NCI-H2196 treated with DMSO at 0.1 percent for 48 hours (cell line): ENCODE results near the gene PARD3B.

Experiments used
- DNase-seq: peaks from one replicate; lab custom pipeline; 2025; ENCODE audit not compliant: unreplicated experiment; lab: John Stamatoyannopoulos, UW

PARD3B gene

DNA sequence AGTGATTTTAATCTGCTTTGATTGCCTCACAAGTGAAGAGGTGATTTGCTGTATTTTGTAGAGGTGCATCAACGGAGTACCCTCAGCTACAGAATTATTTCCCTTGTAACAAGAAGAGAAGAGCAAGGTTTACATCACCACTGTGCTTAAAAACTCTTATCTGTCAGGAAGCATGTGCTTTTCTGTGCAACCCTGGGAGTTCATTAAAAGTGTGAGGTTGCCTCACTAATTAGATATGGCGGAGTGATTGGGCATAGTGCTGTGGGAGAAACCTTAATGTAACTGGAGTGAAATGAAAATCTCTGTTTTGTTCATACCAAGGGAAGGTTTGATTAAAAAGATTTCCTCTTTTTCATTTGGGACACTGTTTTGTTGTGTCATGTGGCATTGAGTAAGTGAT, 544.7 kb downstream of the PARD3B start:
- no peak for DNase-seq

DNA sequence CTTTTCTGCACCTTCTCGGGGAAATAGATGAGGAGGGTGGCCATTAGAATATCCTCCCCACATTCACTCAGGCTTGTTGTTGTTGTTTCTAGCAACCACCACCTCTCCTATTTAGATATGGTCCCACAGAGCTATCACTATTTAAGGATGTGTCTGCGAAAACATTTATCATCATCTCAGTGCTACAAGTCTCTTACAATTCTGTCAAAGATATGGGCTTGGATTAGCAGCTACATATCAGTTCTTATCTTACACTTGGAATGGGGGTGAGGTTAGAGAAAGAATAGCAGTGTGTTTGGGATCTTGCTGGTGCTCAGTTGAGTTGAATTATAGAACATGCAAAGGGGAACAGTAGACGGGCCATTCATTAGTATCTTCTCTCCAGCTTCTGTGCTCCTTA, 546.1 kb downstream of the PARD3B start:
- DNase-seq: no peak

DNA sequence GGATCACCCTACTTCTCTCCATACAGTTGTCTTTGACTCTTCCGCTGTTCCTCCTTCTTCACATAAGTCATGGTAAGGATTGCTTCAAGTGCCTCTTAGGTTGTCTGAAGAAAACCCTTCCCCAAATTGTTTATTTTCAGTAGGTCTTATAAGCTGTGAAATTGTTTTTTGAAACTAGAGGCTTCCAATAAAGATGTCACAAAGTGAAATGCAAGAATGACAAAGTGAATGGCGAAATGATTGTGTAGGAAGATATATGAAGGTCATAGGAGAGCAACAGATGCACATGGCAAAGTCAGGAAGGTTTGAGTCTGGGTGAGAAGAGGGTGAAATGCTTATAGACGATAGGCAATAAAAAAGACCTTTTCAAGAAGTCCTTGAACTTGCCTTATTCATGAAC, 548.8 kb downstream of the PARD3B start:
- no peak for DNase-seq

DNA sequence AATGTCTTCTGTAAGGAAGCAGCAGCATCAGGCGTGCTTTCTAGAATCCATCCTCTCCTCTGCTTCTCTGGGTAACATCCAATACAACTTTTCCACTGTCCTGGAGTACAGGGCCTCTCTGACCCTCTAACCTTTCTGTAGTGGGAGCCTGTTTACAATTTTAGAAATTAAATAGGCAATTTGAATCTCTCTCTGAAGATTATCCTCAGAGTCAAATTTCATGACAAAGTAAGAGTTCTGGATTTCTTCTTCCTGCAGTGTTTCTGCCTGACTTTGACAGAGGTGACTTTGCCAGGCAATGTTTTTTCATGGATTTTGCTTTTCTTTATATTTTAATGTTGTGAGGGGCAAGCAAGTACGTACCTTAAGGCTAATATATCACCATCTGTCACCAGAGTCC, 558.4 kb downstream of the PARD3B start:
- DNase-seq: no peak

DNA sequence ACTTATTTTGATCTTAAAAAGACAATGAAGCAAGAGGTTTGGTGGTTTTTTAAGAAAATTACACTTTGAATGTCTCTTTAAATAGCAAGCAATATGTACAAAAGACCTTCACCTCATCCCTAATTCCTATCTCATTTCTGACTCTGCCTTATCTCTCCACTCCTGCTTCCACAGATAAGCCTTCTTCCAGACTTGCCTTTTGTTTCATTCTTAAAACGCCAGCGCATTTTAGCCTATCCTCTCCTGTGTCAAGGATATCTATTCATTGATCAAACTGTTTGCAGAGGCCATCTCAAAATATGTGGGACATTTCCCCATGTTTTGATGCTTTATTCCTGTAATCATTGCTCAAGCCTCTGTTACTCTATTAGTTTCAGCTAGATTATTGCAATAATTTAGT, 562.5 kb downstream of the PARD3B start:
- no peak for DNase-seq

DNA sequence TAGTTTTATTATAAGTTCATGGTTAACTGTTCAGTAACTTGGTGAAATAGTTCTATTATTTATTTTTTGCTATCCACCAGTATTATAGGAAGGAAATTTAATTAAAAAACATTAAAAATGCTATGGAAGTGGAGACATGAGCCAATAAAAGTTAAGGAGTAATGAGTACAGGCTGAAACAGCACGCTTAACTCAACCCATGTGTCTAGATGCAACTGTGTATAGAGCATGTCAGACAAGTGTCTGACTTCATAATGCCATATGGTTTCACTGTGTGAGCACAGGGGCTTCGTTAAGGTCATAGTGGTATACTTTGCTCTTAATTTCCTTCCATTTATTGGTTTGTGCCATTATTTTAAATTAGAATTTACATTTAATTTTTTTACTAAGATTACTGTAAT, 570.2 kb downstream of the PARD3B start:
- DNase-seq: no peak

DNA sequence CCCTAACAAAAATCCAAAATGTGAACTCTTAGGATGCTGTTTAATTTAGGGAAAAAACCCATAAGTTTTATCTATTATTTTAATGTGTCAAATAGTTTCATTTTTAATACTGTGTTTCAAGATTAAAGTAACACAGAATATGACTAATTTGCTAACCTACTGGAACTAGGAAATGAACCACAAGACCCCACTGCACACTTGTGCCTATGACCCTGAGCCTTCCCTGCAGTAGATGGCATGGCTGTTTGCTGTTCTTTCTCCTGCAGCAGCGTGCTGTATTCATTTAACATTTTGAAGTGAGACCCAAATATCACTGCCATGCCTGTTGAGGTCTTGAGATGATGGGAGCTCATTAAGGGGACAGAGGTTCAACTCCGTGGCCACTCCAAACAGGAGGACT, 571.9 kb downstream of the PARD3B start:
- no peak for DNase-seq

DNA sequence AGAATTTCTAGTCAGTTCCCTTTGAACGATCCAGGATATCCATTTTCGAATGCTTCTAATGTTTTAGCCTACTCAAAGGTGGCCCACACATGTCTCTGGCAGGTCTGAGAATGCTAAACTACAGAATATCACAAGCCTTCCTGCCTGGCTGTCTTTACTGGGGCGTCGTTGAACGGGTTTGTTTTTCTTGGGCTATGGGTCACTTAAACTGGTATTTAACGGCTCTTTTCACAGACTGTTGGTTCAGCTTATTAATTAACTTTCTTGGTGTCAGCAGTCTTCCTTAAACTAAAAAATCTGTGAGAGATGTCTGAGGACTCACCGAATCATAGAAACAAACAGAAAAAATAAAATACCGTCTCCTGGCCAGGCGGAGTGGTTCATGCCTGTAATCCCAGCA, 573.9 kb downstream of the PARD3B start:
- no peak for DNase-seq

DNA sequence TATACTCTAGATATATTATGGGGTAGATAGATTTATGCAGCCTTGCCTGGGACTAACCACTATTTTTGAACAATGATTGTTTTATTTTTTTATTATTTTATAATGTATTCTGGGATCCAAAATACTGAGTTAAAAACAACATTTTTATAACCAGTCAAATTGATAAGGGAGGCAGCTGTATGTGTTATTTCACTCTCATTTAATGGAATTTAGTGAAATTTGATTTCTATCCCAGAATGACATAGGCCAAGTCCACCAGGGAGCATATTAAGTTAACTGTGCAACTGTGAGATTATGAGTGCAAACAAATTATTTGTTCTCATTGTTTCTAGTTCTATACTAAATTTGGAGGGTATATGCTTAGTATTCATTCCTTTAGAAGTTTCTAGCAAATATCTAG, 583.5 kb downstream of the PARD3B start:
- no peak for DNase-seq

DNA sequence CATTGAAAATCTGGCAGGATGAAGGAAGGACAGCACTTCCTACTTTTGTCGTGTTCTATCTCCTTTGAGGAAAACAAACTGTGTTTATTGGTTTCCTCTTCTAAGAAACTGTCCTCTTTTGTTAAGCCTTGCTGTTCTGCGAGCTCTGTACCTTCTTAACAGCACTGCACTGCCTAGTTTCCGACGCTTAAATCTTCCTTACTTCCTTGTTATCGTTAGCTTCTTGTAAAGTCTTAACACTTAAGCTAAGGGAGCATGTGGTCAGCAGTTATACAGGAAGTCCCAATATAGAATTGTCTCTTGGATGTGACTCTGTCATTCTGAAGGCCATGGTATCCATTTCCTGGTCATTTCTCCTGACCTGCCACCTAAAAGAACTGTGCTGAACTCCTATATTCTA, 584.3 kb downstream of the PARD3B start:
- DNase-seq: no peak

DNA sequence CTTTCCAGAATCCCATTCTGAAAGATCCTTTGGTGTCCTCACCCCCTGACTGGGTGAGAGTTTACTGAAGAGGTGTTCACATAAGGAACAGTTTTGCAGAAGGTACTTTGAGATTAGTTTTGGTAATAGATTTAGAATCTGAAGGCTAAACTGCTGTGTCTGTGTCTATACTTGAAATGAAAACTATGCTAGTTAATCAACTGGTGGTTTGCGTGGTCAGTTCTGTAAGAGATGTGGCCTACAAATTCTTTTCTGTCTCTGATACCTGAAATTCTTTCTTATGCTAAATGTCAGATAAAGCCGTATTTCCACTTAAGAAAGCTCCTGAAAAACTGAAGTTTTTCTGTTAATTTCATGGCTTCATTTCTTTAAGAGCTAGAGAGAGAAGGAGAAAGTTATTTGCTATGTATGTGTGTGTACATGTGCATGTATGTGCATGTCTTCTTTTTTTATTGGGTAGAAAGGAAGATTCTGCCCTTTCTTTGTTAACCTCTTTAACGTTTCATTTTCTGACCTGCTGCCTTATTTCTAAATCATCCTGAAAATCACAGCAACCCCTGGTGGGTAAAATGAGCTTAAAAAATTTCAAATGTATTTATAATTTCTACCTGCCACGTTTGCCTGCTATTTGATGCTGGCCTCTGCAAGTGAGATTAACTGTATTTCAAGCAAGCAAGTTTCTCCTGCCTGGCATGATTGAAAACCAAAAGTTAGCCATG, 585.0 kb downstream of the PARD3B start:
- DNase-seq: no peak

DNA sequence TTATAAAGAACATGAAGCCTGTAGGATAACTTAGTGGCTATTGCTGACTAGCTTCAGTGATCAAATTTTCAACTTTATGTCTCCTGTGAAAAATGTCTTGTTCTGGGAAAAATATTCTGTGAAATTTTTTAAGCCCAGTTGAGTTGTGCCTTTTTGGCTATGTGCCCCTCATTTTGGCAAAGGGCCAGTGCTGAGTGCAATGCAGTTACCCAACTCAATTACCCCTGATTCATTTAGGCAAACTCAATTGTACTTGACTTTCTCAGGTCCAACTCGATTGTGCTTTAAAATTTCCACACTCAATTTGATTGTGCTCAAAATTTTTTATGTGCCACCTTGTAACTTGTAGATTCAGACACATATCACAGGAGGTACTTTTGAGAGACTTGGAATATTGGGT, 588.3 kb downstream of the PARD3B start:
- DNase-seq: no peak

DNA sequence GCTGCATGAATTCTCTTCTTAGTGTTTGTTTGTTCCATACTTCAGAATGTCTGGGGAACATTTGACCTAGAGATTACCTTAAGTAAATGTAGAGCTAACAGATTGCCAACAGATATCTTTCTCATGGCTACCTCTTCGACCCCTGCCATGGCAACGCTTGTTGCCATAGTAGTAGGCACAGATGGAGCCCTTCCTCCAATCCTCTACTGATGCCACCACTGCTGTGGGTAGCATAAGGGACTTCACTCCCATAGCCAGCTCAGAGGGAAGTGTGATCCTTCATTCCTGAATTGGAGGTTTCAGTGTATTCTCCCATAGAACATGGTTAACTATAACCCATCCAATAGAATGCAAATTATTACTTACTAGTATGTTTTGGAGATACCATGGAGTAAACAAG, 593.5 kb downstream of the PARD3B start:
- no peak for DNase-seq

DNA sequence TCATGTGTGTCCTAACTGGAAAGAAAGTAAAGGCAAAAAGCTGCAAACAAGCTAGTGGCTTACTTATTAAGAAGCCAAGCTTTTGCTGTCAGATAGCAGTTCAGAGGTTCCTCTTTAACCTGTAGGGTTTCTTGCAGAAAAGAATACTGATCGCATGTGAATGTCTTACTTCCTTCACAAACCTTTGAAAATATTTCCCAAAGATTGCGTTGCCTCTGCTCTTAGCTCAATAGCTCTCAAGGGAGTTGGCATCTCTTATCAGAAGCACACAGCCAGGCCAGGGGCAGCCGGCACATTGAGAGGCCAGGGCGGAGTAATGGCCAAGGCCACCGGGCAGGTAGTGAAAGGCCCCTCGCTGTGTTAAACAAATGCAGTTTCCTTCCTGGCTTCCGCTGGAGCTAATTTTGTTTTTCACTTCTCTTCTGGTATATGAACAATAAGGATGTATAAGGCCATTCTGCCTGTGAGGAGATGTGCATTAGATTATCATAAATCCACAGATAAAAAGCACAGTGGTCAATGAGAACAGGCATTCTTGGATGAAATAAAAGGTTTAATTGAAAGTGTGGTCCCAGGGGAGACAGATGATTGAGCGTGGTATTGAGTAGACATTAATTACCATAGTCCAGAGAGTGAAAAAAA, 594.7 kb downstream of the PARD3B start:
- no peak for DNase-seq

DNA sequence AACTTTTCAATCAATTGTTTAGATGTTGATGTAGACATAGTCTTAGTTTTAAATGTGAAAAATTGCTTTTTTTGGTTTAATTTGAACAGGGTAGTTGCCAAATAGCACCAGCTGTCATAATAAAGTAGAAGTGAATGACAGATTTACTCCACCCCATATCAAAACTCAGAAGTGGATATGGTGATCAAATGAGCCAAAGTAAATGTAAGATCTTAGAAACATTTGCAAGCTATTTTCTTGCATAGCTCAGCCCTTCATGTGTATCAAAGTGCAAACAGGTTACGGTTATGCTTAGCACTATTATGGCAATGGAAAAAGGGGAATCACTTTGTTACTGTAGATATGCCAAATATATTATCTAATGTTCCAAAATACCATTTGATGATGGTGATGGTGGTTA, 596.1 kb downstream of the PARD3B start:
- no peak for DNase-seq

DNA sequence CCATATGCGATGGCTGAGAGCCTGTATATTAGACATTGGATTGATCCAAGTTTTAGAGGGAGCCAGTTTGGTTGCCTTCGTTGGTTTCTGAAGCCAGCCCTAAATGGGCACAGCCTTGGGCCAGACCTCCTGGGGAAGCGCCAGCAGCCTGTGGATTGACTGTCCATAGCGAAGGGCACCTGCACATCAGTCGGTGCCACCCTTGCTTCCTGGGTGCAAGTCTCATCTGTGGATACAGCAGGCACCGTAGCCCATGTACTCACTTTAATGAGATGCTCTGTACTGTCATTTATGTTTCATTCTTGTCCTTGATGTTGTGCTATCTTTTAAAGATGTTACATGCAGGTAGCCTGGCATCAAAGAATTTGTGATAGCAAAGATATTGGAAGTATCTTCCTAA, 600.6 kb downstream of the PARD3B start:
- DNase-seq: no peak

DNA sequence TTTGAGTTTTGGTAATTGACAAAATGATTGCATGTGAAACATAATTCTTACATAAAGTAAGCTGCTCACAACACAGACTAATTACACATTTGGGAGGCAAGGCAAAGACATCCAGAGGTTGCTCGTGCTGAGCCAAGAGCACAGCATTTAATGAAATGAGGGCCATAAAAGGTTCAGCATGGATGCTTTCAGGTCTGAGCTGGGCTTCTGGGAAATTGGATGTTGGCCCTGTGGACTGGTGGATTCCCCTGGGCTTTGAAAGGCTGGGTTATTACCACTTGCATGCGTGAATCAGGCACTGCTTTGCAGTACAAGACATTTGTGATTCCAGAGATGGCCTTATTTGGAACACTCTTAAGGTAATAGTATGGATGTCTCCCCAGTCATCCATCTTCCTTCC, 603.5 kb downstream of the PARD3B start:
- DNase-seq: no peak

DNA sequence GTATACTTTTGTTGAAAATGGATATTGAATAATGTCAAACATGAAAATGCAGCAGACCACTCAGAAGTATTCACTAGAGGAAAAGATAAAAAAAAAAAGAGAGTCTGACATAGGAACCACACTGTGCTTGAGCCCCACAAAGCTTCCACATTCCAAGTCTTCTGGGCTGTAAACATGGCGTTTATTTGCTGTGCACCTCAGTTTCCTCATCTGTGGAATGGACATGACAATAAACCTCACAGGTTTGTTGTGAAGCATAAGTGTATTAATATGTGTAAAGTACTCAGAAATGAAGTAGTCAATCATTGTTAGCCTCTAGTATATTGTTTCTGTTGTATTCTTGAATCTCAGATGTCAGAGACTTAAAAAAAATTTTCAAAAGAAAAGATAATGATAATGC, 611.2 kb downstream of the PARD3B start:
- DNase-seq: no peak

DNA sequence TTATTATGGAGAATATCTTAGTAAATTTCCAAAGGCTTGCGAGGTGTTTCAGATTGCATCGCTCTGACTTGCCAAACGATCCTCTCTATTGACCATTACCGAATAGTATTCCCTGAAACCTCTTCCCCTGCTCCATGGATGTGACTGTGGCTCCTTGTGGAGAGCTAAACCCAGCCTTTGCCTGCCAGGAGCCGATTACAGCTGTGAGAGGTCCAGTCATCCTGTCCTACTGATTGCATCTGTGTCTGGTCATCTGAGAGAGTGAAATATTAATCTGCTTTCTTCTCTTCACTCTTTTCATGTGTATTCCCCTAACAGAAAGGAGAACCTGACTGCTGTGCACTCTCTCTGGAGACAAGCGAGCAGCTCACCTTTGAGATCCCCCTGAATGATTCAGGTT, 613.1 kb downstream of the PARD3B start:
- DNase-seq: no peak

DNA sequence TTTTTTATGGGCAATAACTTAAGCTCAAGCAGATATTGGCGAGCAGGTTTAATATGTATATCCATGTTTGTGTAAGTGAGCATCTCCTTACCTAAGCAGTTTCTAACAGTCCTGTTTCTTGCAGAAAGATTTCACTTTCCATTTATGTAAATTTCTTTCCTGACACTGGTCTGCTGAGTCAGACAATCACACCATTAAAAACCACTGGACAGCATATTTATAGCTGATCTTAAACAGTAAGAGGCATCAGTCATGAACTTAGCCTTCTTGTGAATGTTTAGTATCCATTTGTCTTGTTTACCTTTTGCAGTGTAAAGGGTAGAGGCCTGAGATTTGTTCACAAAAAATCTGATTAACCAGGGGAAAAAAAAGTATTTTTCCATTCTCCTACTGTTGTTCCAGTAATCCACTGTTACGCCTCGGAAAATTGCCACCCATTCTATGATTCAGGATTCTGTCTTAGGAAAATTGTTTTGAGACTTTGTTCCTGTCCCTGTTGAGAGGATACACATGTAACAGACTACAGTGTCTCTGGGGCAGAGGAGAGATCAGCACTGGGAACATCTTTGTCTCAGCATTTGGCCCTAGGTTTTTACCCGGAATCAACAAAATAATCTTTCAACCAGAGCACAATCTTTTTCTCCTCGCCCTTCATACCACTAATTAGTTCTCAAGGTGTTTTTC, 616.0 kb downstream of the PARD3B start:
- no peak for DNase-seq

DNA sequence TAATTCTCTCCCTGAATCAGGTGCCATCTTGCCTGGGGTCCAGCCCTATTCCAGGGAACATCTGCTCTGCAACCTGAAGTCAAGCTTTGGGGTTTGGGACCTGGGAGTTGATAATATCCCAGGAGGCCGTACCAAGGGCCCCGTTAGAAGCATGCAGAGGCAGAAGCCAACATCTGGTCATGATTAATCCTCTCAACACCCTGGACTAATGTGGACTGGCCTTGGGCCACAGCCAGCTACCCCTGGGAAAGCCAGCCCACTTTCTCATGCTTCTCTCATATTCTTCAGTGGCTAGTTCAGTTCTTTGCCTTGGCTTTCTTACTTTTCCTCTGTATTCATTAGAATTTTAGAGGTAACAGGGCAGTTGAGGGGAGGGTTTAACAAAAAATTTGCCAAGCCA, 621.5 kb downstream of the PARD3B start:
- DNase-seq: no peak

DNA sequence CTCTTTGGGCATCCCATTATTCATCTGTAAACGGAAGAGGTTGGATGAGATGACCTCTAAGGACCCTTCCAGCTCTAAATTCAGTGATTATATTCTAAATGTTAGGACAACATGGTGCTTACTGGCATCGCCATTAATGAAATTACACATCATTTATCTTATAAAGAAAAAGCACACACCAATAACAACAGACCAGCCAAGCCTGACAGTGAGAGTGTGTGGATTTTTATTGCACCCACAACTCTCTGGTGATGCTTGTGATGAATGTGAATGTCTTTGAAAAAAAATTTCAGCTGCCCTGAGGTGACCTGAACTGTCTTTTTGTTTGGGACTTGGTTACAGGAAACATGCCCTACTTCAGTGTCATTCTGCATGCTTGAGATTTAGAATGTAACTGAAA, 623.7 kb downstream of the PARD3B start:
- no peak for DNase-seq

DNA sequence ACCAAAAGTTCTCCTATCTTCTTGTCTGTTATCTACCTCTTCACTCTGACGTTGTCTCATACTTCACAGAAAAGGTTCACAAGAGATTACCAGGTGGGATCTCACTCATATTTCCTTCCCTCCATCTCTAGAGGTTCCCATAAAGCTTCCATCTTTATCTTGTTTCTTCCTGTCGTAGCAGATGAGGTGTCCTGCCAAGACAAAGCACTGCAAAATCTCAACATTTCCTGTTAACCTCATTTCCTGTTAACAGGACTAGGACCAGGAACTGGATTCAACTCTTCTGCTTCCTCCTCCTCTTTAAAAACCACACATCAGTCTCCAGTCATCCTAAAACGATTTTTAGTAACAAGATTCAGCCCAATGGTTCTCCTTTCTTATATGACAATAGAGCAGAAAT, 624.2 kb downstream of the PARD3B start:
- DNase-seq: no peak
